BLaER1 treated with 17β-estradiol and CSF1 and Interleukin-3, amounts not matched to agents 10 nM and 100 nM (cell line): ENCODE data around the gene ATP1B1.

Experiments
- H3K27ac ChIP-seq, 11 experiments: shearing (Covaris generic); formaldehyde crosslinking; 2 replicates each; pipeline ENCODE4 v1.8.1; 2022
- H3K27me3 ChIP-seq, 11 experiments: shearing (Covaris generic); formaldehyde crosslinking; 2 replicates each; pipeline ENCODE4 v1.8.1; 2022
- H3K36me3 ChIP-seq, 11 experiments: shearing (Covaris generic); formaldehyde crosslinking; 2 replicates each; pipeline ENCODE4 v1.8.1; 2022
- H3K4me1 ChIP-seq, 10 experiments: shearing (Covaris generic); formaldehyde crosslinking; 2 replicates each; pipeline ENCODE4 v1.8.1; 2022
- H3K4me2 ChIP-seq, 11 experiments: shearing (Covaris generic); formaldehyde crosslinking; 2 replicates each; pipeline ENCODE4 v1.8.1; 2022
- H3K4me3 ChIP-seq, 10 experiments: shearing (Covaris generic); formaldehyde crosslinking; 2 replicates each; pipeline ENCODE4 v1.8.1; 2022
- H3K9ac ChIP-seq, 11 experiments: shearing (Covaris generic); formaldehyde crosslinking; 2 replicates each; pipeline ENCODE4 v1.8.1; 2022
- H3K9me3 ChIP-seq, 11 experiments: shearing (Covaris generic); formaldehyde crosslinking; replicated peaks in 1 of 11; 2 replicates each; pipeline ENCODE4 v1.8.1; 2022
- H4K20me1 ChIP-seq, 11 experiments: shearing (Covaris generic); formaldehyde crosslinking; 2 replicates each; pipeline ENCODE4 v1.8.1; 2022
- Cebpa-rat ChIP-seq, 11 experiments: shearing (Covaris generic); IDR thresholded peaks; 2 replicates each; pipeline ENCODE4 v1.8.1; 2022

ATP1B1 gene

DNA sequence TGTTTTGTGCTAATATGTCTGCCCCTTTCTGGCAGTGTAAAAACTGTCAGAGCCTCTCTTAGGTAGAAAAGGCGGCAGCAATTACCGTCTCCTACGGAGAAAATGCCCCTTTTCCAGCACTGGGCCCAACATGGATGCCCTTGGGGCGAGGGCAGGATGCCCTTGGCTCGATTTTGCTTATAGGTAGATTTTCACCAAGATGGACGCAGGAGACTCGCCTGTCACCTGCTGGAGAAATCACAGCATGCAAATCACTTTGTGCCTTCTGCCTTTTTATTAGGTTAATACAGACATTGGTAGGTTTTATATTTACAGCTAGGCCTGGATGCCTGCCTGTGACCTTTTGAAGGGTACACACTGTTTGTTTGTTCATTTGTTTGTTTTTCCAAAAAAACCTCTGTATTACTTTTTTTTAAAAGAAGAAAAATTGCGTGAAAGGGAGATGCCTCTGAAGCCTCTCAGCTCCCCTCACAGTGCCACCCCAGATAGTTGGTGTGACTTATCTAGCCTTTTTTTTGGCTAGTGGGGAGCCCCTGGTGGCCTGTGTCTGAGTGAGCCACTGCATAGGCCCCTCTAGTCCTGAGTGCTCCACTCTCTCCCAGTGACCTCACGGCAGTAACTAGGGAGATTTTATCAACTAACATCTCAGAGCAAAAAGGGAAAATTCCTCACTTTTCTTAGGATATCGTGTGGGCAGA, 2.5 kb downstream of the ATP1B1 start:
- Histone ChIP-seq H3K4me1 (peaks cover 32 to 71% (median 49%) of the 10 kb centered on the region in 10 experiments), H3K27ac (peak overlapping the region in 3 of 11 experiments; percentile 39 to 54 (median 53); a peak in 4 of 22 replicates), H3K27me3 (peaks cover 8 to 39% (median 25%) of the 10 kb centered on the region in 11 experiments; a peak in 20 of 22 replicates), H3K4me2 (peak overlapping the region; percentile 26 to 100 (median 92); a peak in 16 of 22 replicates), H3K9me3 (no peaks in the 10 kb centered on the region), H3K9ac (peak overlapping the region in 3 of 11 experiments; percentile 47 to 85 (median 76); a peak in 3 of 22 replicates), H3K4me3 (peak overlapping the region in 3 of 10 experiments; percentile 22 to 97 (median 73); a peak in 5 of 20 replicates), H4K20me1 (peaks cover 0 to 7% (median 0%) of the 10 kb centered on the region in 11 experiments; a peak in 3 of 22 replicates), H3K36me3 (peaks cover 0 to 25% (median 4%) of the 10 kb centered on the region in 11 experiments; a peak in 10 of 22 replicates)
- TF ChIP-seq Cebpa-rat (IDR thresholded peaks at IDR 0.05), result no peak

GRCh38 chr1:169109561-169110134, 3.2 kb downstream of the ATP1B1 start:
- peaks cover 0 to 7% (median 0%) of the 10 kb centered on the region in 11 experiments; a peak in 3 of 22 replicates for H4K20me1 ChIP-seq
- peak overlapping the region in 5 of 10 experiments; percentile 1 to 97 (median 22); a peak in 8 of 20 replicates for H3K4me3 ChIP-seq
- peak overlapping the region in 4 of 11 experiments; percentile 8 to 54 (median 46); a peak in 6 of 22 replicates for H3K27ac ChIP-seq
- H3K9me3 ChIP-seq, result no peaks in the 10 kb centered on the region
- peaks cover 32 to 71% (median 49%) of the 10 kb centered on the region in 10 experiments for H3K4me1 ChIP-seq
- peaks cover 8 to 34% (median 22%) of the 10 kb centered on the region in 11 experiments; a peak in 20 of 22 replicates for H3K27me3 ChIP-seq
- peaks cover 0 to 31% (median 5%) of the 10 kb centered on the region in 11 experiments; a peak in 10 of 22 replicates for H3K36me3 ChIP-seq
- H3K9ac ChIP-seq, result peak overlapping the region in 4 of 11 experiments; percentile 18 to 85 (median 46); a peak in 7 of 22 replicates
- H3K4me2 ChIP-seq, result peak overlapping the region; percentile 26 to 98 (median 65); a peak in 21 of 22 replicates
- peak in 3 of 11 experiments; percentile 10 to 22 (median 22); a peak in 1 of 22 replicates for TF ChIP-seq Cebpa-rat (IDR thresholded peaks at IDR 0.05)

- Histone ChIP-seq H3K27ac (peak overlapping the region in 4 of 11 experiments; percentile 8 to 54 (median 46); a peak in 6 of 22 replicates), H3K9ac (peak overlapping the region in 4 of 11 experiments; percentile 18 to 85 (median 46); a peak in 7 of 22 replicates), H4K20me1 (peaks cover 0 to 6% (median 0%) of the 10 kb centered on the region in 11 experiments; a peak in 3 of 22 replicates), H3K27me3 (peaks cover 4 to 28% (median 18%) of the 10 kb centered on the region in 11 experiments; a peak in 20 of 22 replicates), H3K9me3 (no peaks in the 10 kb centered on the region), H3K4me1 (peaks cover 29 to 76% (median 47%) of the 10 kb centered on the region in 10 experiments), H3K36me3 (peaks cover 0 to 37% (median 6%) of the 10 kb centered on the region in 11 experiments; a peak in 10 of 22 replicates), H3K4me2 (peak overlapping the region; percentile 26 to 98 (median 65); a peak in 21 of 22 replicates), H3K4me3 (peak overlapping the region in 5 of 10 experiments; percentile 1 to 97 (median 22); a peak in 7 of 20 replicates)
- TF ChIP-seq Cebpa-rat (IDR thresholded peaks at IDR 0.05), result no peak
These were observed 3.7 kb downstream of the ATP1B1 start for GRCh38 chr1:169110236-169110635.

- H3K27ac ChIP-seq, result peak overlapping the region in 3 of 11 experiments; percentile 39 to 54 (median 53); a peak in 6 of 22 replicates
- no peaks in the 10 kb centered on the region for H3K9me3 ChIP-seq
- peaks cover 0 to 21% (median 14%) of the 10 kb centered on the region in 11 experiments; a peak in 19 of 22 replicates for H3K27me3 ChIP-seq
- H3K4me1 ChIP-seq, result peaks cover 24 to 83% (median 41%) of the 10 kb centered on the region in 10 experiments
- peaks cover 0 to 44% (median 6%) of the 10 kb centered on the region in 11 experiments; a peak in 10 of 22 replicates for H3K36me3 ChIP-seq
- peaks cover 0 to 6% (median 0%) of the 10 kb centered on the region in 11 experiments; a peak in 1 of 22 replicates for H4K20me1 ChIP-seq
- peak overlapping the region in 4 of 10 experiments; percentile 1 to 97 (median 24); a peak in 5 of 20 replicates for H3K4me3 ChIP-seq
- H3K4me2 ChIP-seq, result peak overlapping the region in 10 of 11 experiments; percentile 42 to 98 (median 70); a peak in 17 of 22 replicates
- peak overlapping the region in 3 of 11 experiments; percentile 46 to 85 (median 47); a peak in 5 of 22 replicates for H3K9ac ChIP-seq
- TF ChIP-seq Cebpa-rat (IDR thresholded peaks at IDR 0.05), result no peak
These were observed 4.4 kb downstream of the ATP1B1 start for GRCh38 chr1:169110689-169111447.

GRCh38 chr1:169111472-169111871, 5.0 kb downstream of the ATP1B1 start:
- Histone ChIP-seq H3K9me3 (no peaks in the 10 kb centered on the region), H3K27ac (peak overlapping the region in 1 of 11 experiments; percentile 13; a peak in 2 of 22 replicates), H3K4me1 (peaks cover 24 to 89% (median 41%) of the 10 kb centered on the region in 10 experiments)

DNA sequence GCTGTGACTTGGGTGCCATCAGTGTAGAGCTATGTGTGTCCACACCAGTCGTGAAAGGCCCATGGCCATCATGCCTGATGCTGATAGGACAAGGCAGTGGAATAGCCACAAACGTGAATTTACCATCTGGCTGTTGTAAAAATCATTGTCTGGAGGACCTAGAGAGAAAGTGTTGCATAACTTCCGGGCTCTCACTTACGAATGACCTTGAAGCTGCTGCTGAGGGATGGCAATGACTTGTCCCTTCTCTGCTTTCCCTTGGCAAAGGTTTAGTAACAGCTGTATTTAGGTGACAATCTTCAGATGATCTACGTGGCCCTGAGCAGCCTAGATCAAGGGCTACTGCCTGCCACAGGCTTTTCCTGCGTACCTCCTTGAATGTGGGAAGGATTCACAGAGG, 5.8 kb downstream of the ATP1B1 start:
- peaks cover 23 to 94% (median 38%) of the 10 kb centered on the region in 10 experiments for H3K4me1 ChIP-seq
- H3K9ac ChIP-seq, result no peak overlapping the region
- H3K27ac ChIP-seq, result peak overlapping the region in 1 of 11 experiments; percentile 13; a peak in 1 of 22 replicates
- no peak overlapping the region for H3K4me3 ChIP-seq
- no peaks in the 10 kb centered on the region for H3K9me3 ChIP-seq
- peaks cover 0 to 53% (median 6%) of the 10 kb centered on the region in 11 experiments; a peak in 10 of 22 replicates for H3K36me3 ChIP-seq
- H4K20me1 ChIP-seq, result peaks cover 0 to 6% (median 0%) of the 10 kb centered on the region in 11 experiments; a peak in 1 of 22 replicates
- peaks cover 0 to 15% (median 8%) of the 10 kb centered on the region in 11 experiments; a peak in 19 of 22 replicates for H3K27me3 ChIP-seq
- H3K4me2 ChIP-seq, result peak overlapping the region in 4 of 11 experiments; percentile 90 to 98 (median 94); a peak in 7 of 22 replicates
- TF ChIP-seq Cebpa-rat (IDR thresholded peaks at IDR 0.05), result peak in 2 of 11 experiments; percentile 10 to 29; a peak in 1 of 22 replicates

More at GRCh38 chr1:169111472-169111871, 5.0 kb downstream of the ATP1B1 start:
- Histone ChIP-seq H3K9ac (0 out of 22 replicates have a peak overlapping the region, but pooled peaks of 1 of the 11 experiments have one; percentile 0), H3K27me3 (peaks cover 0 to 21% (median 14%) of the 10 kb centered on the region in 11 experiments; a peak in 19 of 22 replicates), H3K36me3 (peaks cover 0 to 46% (median 6%) of the 10 kb centered on the region in 11 experiments; a peak in 10 of 22 replicates), H4K20me1 (peaks cover 0 to 6% (median 0%) of the 10 kb centered on the region in 11 experiments; a peak in 1 of 22 replicates), H3K4me3 (peak overlapping the region in 1 of 10 experiments; percentile 4; a peak in 1 of 20 replicates), H3K4me2 (peak overlapping the region in 7 of 11 experiments; percentile 19 to 98 (median 90); a peak in 12 of 22 replicates)
- TF ChIP-seq Cebpa-rat (IDR thresholded peaks at IDR 0.05), result no peak

DNA sequence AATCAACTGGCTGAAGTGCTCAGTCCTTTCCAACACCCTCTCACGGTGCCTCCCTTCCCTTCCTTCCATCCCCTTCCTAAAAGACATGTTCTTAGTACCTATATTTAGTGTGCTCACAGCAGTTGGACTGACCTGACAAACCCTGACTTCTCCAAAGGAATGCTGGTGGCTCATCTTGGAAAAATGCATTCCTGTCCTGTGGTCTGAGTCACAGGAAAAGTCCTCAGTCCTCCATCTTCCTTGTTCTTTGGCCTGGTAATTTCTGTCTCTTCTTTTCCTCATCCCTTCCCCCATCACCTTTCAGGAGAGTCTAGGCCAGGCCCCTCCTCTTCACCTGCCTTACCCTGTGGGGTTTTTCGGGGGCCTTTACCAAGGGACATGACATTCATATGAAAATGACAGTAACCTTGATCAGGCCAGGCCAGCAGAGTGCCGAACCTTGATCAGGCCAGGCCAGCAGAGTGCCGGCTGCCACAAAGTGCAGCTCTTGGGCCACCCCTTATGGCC, 7.2 kb downstream of the ATP1B1 start:
- Histone ChIP-seq H3K36me3 (peaks cover 0 to 67% (median 6%) of the 10 kb centered on the region in 11 experiments; a peak in 10 of 22 replicates), H3K27ac (no peak overlapping the region), H3K4me3 (no peak overlapping the region), H3K9me3 (no peaks in the 10 kb centered on the region), H3K27me3 (peaks cover 0 to under 1% (median 0%) of the 10 kb centered on the region in 11 experiments; a peak in 1 of 22 replicates), H3K4me1 (peaks cover 12 to 80% (median 26%) of the 10 kb centered on the region in 10 experiments), H4K20me1 (peaks cover 0 to 4% (median 0%) of the 10 kb centered on the region in 11 experiments; a peak in 2 of 22 replicates), H3K9ac (no peak overlapping the region), H3K4me2 (peak overlapping the region in 2 of 11 experiments; percentile 9 to 33; a peak in 2 of 22 replicates)
- TF ChIP-seq Cebpa-rat (IDR thresholded peaks at IDR 0.05), result no peak
